ENCODE measurements around the gene DR1.

The DR1 gene

DNA sequence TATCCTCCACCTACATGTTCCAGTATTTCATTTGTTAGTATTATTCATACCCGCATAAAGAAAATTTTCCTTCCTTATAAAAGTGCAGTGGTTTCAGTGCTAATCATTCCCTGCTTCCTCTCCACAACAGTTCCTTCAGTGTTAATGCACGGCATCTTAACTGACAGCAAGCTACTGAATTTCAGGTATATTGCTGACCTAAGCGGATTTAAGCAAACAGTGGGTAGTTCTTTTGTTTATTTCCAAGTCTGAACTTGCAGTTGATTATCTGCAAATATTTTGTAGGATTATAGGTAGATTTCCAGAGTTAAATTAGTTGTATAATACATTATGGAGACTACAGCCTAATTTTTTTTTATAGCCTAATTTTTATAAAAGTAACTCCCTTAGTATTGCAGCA lies 15.1 kb upstream of the DR1 start:
- no peaks in the 10 kb centered on the region for H3K27me3 ChIP-seq (replicated peaks; ENCODE audit: control insufficient read depth, insufficient read depth, low read length)
- TF ChIP-seq CTCF (IDR thresholded peaks at IDR 0.05; ENCODE audit: insufficient read depth, low read length, poor library complexity, severe bottlenecking): no peak
- H3K36me3 ChIP-seq (ENCODE audit: control insufficient read depth, insufficient read depth, low read length): no peaks in the 10 kb centered on the region; the same call in 1 of the 2 replicates
- no peak overlapping the region for H3K4me3 ChIP-seq (replicated peaks; ENCODE audit: low read depth, low read length)
- DNase-seq (ENCODE audit: extremely low read depth, insufficient read length): no peak

- Histone ChIP-seq H3K36me3 (ENCODE audit: control insufficient read depth, insufficient read depth, low read length) (no peaks in the 10 kb centered on the region; the same call in 1 of the 2 replicates), H3K4me3 (replicated peaks; ENCODE audit: low read depth, low read length) (no peak overlapping the region), H3K27me3 (replicated peaks; ENCODE audit: control insufficient read depth, insufficient read depth, low read length) (no peaks in the 10 kb centered on the region)
- TF ChIP-seq CTCF (IDR thresholded peaks at IDR 0.05; ENCODE audit: insufficient read depth, low read length, poor library complexity, severe bottlenecking): no peak
- no peak for DNase-seq (ENCODE audit: extremely low read depth, insufficient read length)
These were observed 14.3 kb upstream of the DR1 start for GRCh38 chr1:93331412-93331811.

- H3K27me3 ChIP-seq (replicated peaks; ENCODE audit: control insufficient read depth, insufficient read depth, low read length): no peaks in the 10 kb centered on the region
- H3K36me3 ChIP-seq (ENCODE audit: control insufficient read depth, insufficient read depth, low read length): no peaks in the 10 kb centered on the region; the same call in 1 of the 2 replicates
- no peak overlapping the region for H3K4me3 ChIP-seq (replicated peaks; ENCODE audit: low read depth, low read length)
- no peak for DNase-seq (ENCODE audit: extremely low read depth, insufficient read length)
- no peak for TF ChIP-seq CTCF (IDR thresholded peaks at IDR 0.05; ENCODE audit: insufficient read depth, low read length, poor library complexity, severe bottlenecking)
These were observed 13.3 kb upstream of the DR1 start for GRCh38 chr1:93332368-93332767.

DNA sequence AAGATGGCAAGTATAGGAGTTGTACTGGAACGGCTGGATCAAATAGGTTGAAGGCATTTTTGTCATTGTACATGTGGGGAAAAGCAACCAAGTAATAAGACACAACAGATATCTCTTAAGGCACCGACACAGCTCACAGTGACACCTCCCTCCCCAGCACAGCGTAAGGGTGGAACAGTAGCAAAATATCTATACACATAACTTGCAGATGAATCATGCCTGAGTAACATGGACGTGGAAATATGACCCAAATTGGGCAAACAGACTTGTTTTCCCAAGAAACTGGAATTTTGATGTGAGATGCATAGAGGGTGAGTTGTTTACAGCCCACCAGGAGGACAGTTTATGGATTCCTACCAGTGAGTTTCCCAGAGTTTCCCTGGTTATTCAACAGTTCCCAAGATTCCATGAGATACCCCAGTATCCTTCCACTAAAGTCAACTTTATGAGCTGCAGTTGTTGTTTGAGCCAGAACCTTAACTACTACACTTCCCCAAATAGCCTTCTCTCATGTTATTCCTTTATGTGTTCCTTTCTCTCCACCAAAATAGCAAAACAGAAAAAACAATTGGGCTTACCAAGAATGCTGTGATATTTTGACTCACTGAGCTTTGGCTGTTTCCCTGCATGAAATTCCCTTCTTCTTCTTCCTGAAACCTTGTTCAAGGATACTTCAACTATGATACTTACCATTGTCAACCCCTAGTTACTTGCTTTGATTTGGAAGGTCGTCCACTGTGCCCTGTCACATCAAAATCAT lies 7.1 kb upstream of the DR1 start:
- H3K27me3 ChIP-seq (replicated peaks; ENCODE audit: control insufficient read depth, insufficient read depth, low read length): no peaks in the 10 kb centered on the region
- no peak for TF ChIP-seq CTCF (IDR thresholded peaks at IDR 0.05; ENCODE audit: insufficient read depth, low read length, poor library complexity, severe bottlenecking)
- H3K4me3 ChIP-seq (replicated peaks; ENCODE audit: low read depth, low read length): no peak overlapping the region
- H3K36me3 ChIP-seq (ENCODE audit: control insufficient read depth, insufficient read depth, low read length): peaks cover 3% of the 10 kb centered on the region
- DNase-seq (ENCODE audit: extremely low read depth, insufficient read length): no peak

GRCh38 chr1:93339171-93339697 lies 6.5 kb upstream of the DR1 start:
- H3K4me3 ChIP-seq (replicated peaks; ENCODE audit: low read depth, low read length): no peak overlapping the region
- no peaks in the 10 kb centered on the region for H3K27me3 ChIP-seq (replicated peaks; ENCODE audit: control insufficient read depth, insufficient read depth, low read length)
- peaks cover 3% of the 10 kb centered on the region for H3K36me3 ChIP-seq (ENCODE audit: control insufficient read depth, insufficient read depth, low read length)
- DNase-seq (ENCODE audit: extremely low read depth, insufficient read length): no peak
- no peak for TF ChIP-seq CTCF (IDR thresholded peaks at IDR 0.05; ENCODE audit: insufficient read depth, low read length, poor library complexity, severe bottlenecking)
